K562 (cell line): ENCODE measurements around the gene KAZN.

Experiments used
- CREBBP ChIP-seq: IDR thresholded peaks from one replicate; pipeline ENCODE4 v1.6.1; 2012; ENCODE audit warnings: low read depth, mild to moderate bottlenecking, control low read depth, inconsistent platforms, low read length
- RB1 ChIP-seq: fragments of 450-650 bp; IDR thresholded peaks from 2 replicates; pipeline ENCODE4 v1.6.1; 2017; ENCODE audit warnings: low read depth, mild to moderate bottlenecking
- SIN3A ChIP-seq, 2 experiments: fragments of 150-350 bp in 1 of 2; IDR thresholded peaks; 2 replicates each; pipeline ENCODE4 v1.6.1; 2011 to 2016; ENCODE audit warnings: borderline replicate concordance in 2 of 2, low read depth in 2 of 2, low read length in 2 of 2, mild to moderate bottlenecking in 2 of 2, moderate library complexity in 2 of 2; ENCODE audit not compliant: control insufficient read depth in 1 of 2
- SIX5 ChIP-seq, 2 experiments: IDR thresholded peaks; 2 replicates each; pipeline ENCODE4 v1.6.1; 2011; ENCODE audit warnings: low read length in 2 of 2, borderline replicate concordance in 1 of 2, low read depth in 1 of 2, mild to moderate bottlenecking in 1 of 2, moderate library complexity in 1 of 2; ENCODE audit not compliant: insufficient read depth in 1 of 2
- TF ChIP-seq, protein P1 (sequence below), 3 experiments: IDR thresholded peaks in 2 of 3; conservative IDR thresholded peaks in 1 of 3; 2 replicates each; pipeline ENCODE4 v1.5.1; 2011 to 2012; ENCODE audit warnings: low read length in 3 of 3, mild to moderate bottlenecking in 3 of 3, control low read depth in 2 of 3, improper control_type of control experiment in 1 of 3, inconsistent platforms in 1 of 3, low read depth in 1 of 3, mixed read lengths in 1 of 3, moderate library complexity in 1 of 3; ENCODE audit not compliant: insufficient read depth in 2 of 3

GRCh38 chr1:14759042-14759818, 160.7 kb downstream of the KAZN start:
- TF ChIP-seq, protein P1, sequence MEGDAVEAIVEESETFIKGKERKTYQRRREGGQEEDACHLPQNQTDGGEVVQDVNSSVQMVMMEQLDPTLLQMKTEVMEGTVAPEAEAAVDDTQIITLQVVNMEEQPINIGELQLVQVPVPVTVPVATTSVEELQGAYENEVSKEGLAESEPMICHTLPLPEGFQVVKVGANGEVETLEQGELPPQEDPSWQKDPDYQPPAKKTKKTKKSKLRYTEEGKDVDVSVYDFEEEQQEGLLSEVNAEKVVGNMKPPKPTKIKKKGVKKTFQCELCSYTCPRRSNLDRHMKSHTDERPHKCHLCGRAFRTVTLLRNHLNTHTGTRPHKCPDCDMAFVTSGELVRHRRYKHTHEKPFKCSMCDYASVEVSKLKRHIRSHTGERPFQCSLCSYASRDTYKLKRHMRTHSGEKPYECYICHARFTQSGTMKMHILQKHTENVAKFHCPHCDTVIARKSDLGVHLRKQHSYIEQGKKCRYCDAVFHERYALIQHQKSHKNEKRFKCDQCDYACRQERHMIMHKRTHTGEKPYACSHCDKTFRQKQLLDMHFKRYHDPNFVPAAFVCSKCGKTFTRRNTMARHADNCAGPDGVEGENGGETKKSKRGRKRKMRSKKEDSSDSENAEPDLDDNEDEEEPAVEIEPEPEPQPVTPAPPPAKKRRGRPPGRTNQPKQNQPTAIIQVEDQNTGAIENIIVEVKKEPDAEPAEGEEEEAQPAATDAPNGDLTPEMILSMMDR (IDR thresholded peaks at IDR 0.05 in 2 of 3, conservative IDR thresholded peaks at IDR 0.05 in 1 of 3; ENCODE audit: insufficient read depth in 2 of 3, low read depth in 1 of 3, low read length in 3 of 3): no peak
- TF ChIP-seq SIX5 (IDR thresholded peaks at IDR 0.05; ENCODE audit: borderline replicate concordance in 1 of 2, insufficient read depth in 1 of 2, low read depth in 1 of 2, low read length in 2 of 2) (no peak), SIN3A (IDR thresholded peaks at IDR 0.05; ENCODE audit: borderline replicate concordance in 2 of 2, control insufficient read depth in 1 of 2, low read depth in 2 of 2, low read length in 2 of 2) (no peak), CREBBP (no peak), RB1 (no peak)
